Keratinocyte (primary cell): ENCODE results near the gene GAL3ST2.

Experiments used
- CTCF ChIP-seq, 3 experiments: IDR thresholded peaks in 1 of 3; conservative IDR thresholded peaks in 1 of 3; optimal IDR thresholded peaks in 1 of 3; 2 replicates in 2 of 3; 3 replicates in 1 of 3; pipeline versions ENCODE3 to v1.5.1; 2011; ENCODE audit warnings: low read length in 3 of 3, mild to moderate bottlenecking in 3 of 3, moderate library complexity in 2 of 3, control low read depth in 1 of 3, inconsistent platforms in 1 of 3; ENCODE audit not compliant: insufficient read depth in 2 of 3; ENCODE audit errors: extremely low read depth in 1 of 3
- EZH2 ChIP-seq: IDR thresholded peaks from one replicate; pipeline ENCODE4 v1.6.1; 2012; ENCODE audit warnings: inconsistent platforms, mild to moderate bottlenecking, low read length, moderate library complexity

DNA sequence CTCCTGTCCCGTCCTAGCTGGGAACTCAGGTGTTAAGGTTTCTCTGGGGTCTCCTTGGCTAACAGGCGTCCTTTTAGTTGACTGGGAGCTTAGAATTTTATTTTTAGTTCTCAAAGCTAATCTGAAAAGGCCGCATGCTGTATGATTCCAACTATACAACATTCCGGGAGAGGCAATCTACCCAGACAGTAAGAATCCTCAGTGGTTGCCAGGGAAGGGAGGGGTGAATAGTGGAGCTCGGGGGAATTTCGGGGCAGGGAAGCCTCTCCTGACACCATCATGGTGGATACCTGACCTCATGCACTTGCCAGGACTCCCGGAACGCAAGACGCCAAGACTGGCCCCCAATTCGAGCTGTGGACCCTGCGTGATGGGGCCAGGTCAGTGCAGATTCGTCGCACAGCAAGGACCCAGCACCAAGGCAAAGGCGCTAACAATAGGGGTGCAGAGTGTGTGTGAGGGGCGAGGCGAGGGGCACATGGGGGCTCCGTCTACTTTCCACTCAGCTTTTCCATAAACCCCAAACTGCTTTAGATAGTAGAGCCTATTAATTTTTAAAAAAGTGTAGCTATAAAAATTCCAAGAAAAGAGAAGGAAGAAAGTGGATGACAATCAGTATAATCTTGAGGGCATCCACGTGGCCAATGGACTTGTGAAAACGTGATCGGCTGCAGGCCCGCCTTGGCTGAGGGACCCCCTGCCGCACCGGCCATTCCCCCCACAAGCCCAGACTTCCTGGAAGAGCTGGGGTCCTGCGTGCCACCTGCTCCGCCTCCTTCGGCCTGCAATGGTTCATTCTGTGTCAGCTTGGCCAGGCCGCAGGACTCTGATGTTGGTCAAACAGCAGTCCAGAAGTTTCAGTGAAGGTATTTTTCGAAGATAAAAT is 64.8 kb downstream of the GAL3ST2 start:
- no peak for TF ChIP-seq CTCF (optimal IDR thresholded peaks at IDR 0.05 in 1 of 3, IDR thresholded peaks at IDR 0.05 in 1 of 3, conservative IDR thresholded peaks at IDR 0.05 in 1 of 3; ENCODE audit: extremely low read depth in 1 of 3, insufficient read depth in 2 of 3, low read length in 3 of 3)
- TF ChIP-seq EZH2, result no peak
